ENCODE results near the gene ATAD3C. TPM values are rescaled to one million over a fixed set of nuclear protein-coding genes. Genes with fewer than 3 reads are reported as not detected.

The ATAD3C gene
- total RNA-seq, 1 donor from 2014 or later: 0.23 TPM

GRCh38 chr1:1421147-1421906, 28.2 kb upstream of the ATAD3C start, which contains the start of gene ANKRD65:
Gene ANKRD65, minus strand, starts transcription at chr1:1421276. Its CDS starts 271 bp downstream, at chr1:1421005.
- Mint-ChIP-seq H3K4me1 (peaks cover 29% of the 10 kb centered on the region), H3K4me3 (no peak within 1 kb of the TSS), H3K36me3 (ENCODE audit: low read depth) (no peaks in the 10 kb centered on the region), H3K27me3 (ENCODE audit: low read depth) (peaks cover 11% of the 10 kb centered on the region), H3K9me3 (no peaks in the 10 kb centered on the region), H3K27ac (ENCODE audit: unreplicated experiment) (no peak within 1 kb of the TSS)
- no peak for DNase-seq (ENCODE audit: low read depth, low spot score)
- no peak for TF ChIP-seq CTCF (conservative IDR thresholded peaks at IDR 0.05)

- TF ChIP-seq CTCF (conservative IDR thresholded peaks at IDR 0.05): no peak
- Mint-ChIP-seq H3K4me3 (no peak overlapping the region), H3K27me3 (ENCODE audit: low read depth) (peaks cover 11% of the 10 kb centered on the region), H3K4me1 (peaks cover 31% of the 10 kb centered on the region), H3K27ac (ENCODE audit: unreplicated experiment) (no peak overlapping the region), H3K36me3 (ENCODE audit: low read depth) (no peaks in the 10 kb centered on the region), H3K9me3 (no peaks in the 10 kb centered on the region)
- no peak for DNase-seq (ENCODE audit: low read depth, low spot score)
Observed at GRCh38 chr1:1421907-1422464, 27.5 kb upstream of the ATAD3C start.

GRCh38 chr1:1422465-1423244, 26.8 kb upstream of the ATAD3C start:
- Mint-ChIP-seq H3K4me3 (peak overlapping the region; percentile 64), H3K4me1 (peaks cover 30% of the 10 kb centered on the region), H3K36me3 (ENCODE audit: low read depth) (no peaks in the 10 kb centered on the region), H3K27ac (ENCODE audit: unreplicated experiment) (no peak overlapping the region), H3K27me3 (ENCODE audit: low read depth) (peaks cover 11% of the 10 kb centered on the region), H3K9me3 (no peaks in the 10 kb centered on the region)
- TF ChIP-seq CTCF (conservative IDR thresholded peaks at IDR 0.05): no peak
- no peak for DNase-seq (ENCODE audit: low read depth, low spot score)

GRCh38 chr1:1423245-1423597, 26.3 kb upstream of the ATAD3C start:
- peaks cover 11% of the 10 kb centered on the region for H3K27me3 Mint-ChIP-seq (ENCODE audit: low read depth)
- no peak for TF ChIP-seq CTCF (conservative IDR thresholded peaks at IDR 0.05)
- peaks cover 27% of the 10 kb centered on the region for H3K4me1 Mint-ChIP-seq
- no peak overlapping the region for H3K4me3 Mint-ChIP-seq
- no peak for DNase-seq (ENCODE audit: low read depth, low spot score)
- H3K36me3 Mint-ChIP-seq (ENCODE audit: low read depth): no peaks in the 10 kb centered on the region
- H3K27ac Mint-ChIP-seq (ENCODE audit: unreplicated experiment): no peak overlapping the region
- H3K9me3 Mint-ChIP-seq: no peaks in the 10 kb centered on the region

- Mint-ChIP-seq H3K4me1 (peaks cover 29% of the 10 kb centered on the region), H3K27me3 (ENCODE audit: low read depth) (peaks cover 23% of the 10 kb centered on the region), H3K36me3 (ENCODE audit: low read depth) (no peaks in the 10 kb centered on the region), H3K9me3 (no peaks in the 10 kb centered on the region), H3K27ac (ENCODE audit: unreplicated experiment) (no peak overlapping the region), H3K4me3 (peak overlapping the region; percentile 34)
- TF ChIP-seq CTCF (conservative IDR thresholded peaks at IDR 0.05): no peak
- no peak for DNase-seq (ENCODE audit: low read depth, low spot score)
Observed at GRCh38 chr1:1424707-1425106, 24.8 kb upstream of the ATAD3C start.

All from neural crest cell (in vitro differentiated cells).